Stomach (tissue), 9 donors: ENCODE data around the gene CCDC149. TPM values are rescaled to one million over a fixed set of nuclear protein-coding genes. Genes with fewer than 3 reads are reported as not detected.

Source experiments
- DNase-seq, 2 donors: peaks; one replicate each; pipeline versions ENCODE4 v3.0.0 to v3.0.0-alpha.2; 2013 to 2019
- H3K27ac ChIP-seq, 5 donors: fragments of 200-600 bp in 4 of 5; sonication (generic) in 4 of 5; one replicate each; pipeline ENCODE4 v1.5.1; 2013 to 2019; ENCODE audit warnings: mild to moderate bottlenecking in 1 of 5, moderate library complexity in 1 of 5
- H3K27me3 ChIP-seq, 3 donors: fragments of 200-600 bp; sonication (generic); one replicate each; pipeline ENCODE4 v1.5.1; 2017 to 2019; ENCODE audit warnings: mixed run types in 1 of 3
- H3K36me3 ChIP-seq, 4 donors: fragments of 200-600 bp; sonication (generic); 1 replicate in 3 of 4; 2 replicates in 1 of 4; pipeline ENCODE4 v1.5.1; 2016 to 2019
- H3K4me1 ChIP-seq, 4 donors: fragments of 200-600 bp; sonication (generic); one replicate each; pipeline ENCODE4 v1.5.1; 2016 to 2019
- H3K4me3 ChIP-seq, 4 donors: fragments of 200-600 bp; sonication (generic) in 3 of 4; one replicate each; pipeline ENCODE4 v1.5.1; 2016 to 2019; ENCODE audit warnings: mild to moderate bottlenecking in 1 of 4
- H3K9me3 ChIP-seq, 4 donors: fragments of 200-600 bp; sonication (generic); one replicate each; pipeline ENCODE4 v1.5.1; 2016 to 2019
- CTCF ChIP-seq, 7 experiments: fragments of 450-650 bp in 4 of 7; fragments of 200-600 bp in 3 of 7; sonication (generic) in 3 of 7; IDR thresholded peaks; one replicate each; pipeline ENCODE4 v1.5.1; 2016 to 2019; ENCODE audit warnings: antibody characterized with exemption in 7 of 7, control low read depth in 2 of 7, mild to moderate bottlenecking in 1 of 7
- EP300 ChIP-seq: sonication (generic); formaldehyde crosslinking; IDR thresholded peaks from one replicate; pipeline ENCODE4 v1.6.1; 2017; ENCODE audit warnings: antibody characterized with exemption
- POLR2A ChIP-seq, 4 donors: fragments of 450-650 bp; IDR thresholded peaks; one replicate each; pipeline ENCODE4 v1.6.1; 2016; ENCODE audit warnings: antibody characterized with exemption in 4 of 4, control low read depth in 2 of 4, mild to moderate bottlenecking in 1 of 4, moderate library complexity in 1 of 4
- POLR2AphosphoS5 ChIP-seq, 3 donors: sonication (generic); formaldehyde crosslinking; IDR thresholded peaks; one replicate each; pipeline ENCODE4 v1.6.1; 2016; ENCODE audit warnings: antibody characterized with exemption in 3 of 3
- WGBS, 5 donors: extraction: QIAGEN DNeasy Blood & Tissue Kit in 3 of 5; methylation state at CpG; one replicate each; pipeline versions ENCODE4 v1.1.5 to v1.1.7; 2013 to 2018; 5-methylcytosine and 5-hydroxymethylcytosine counted together
- intact Hi-C: fragments of 100-400 bp; cut with DNase I; formaldehyde crosslinking; loops from one replicate; pipeline ENCODE4 v1.15.1; 2023; ENCODE audit warnings: low total_unique reads
- polyA plus RNA-seq, 3 donors: library from polyadenylated mRNA; stranded (reverse); fragments of 200-250 nt; gene quantifications; one replicate each; pipeline ENCODE4 v1.2.3, GENCODE V29; 2013
- total RNA-seq, 5 donors: library from RNA; depleted of rRNA; stranded (reverse); fragments of >200 nt; gene quantifications; one replicate each; pipeline versions ENCODE4 v1.1.0 to v1.2.3, GENCODE V29; 2014 to 2016
- donor health status: healthy with polysubstance abuse.
- donor health status: Bipolar disorder and iron deficiency.
- donor health status: healthy.

The CCDC149 gene
- total and polyA plus RNA-seq, 8 donors = 7.0 to 70.6 (median 16.9) TPM

GRCh38 chr4:24896977-24897376, 15.9 kb downstream of the CCDC149 start:
- 85 to 94% (median 89%) methylated on average over 5 of the region's 5 CpGs for WGBS, 5 donors
- H3K27ac ChIP-seq = no peak overlapping the region

GRCh38 chr4:24896056-24896455, 16.8 kb downstream of the CCDC149 start:
- peaks cover 0 to 32% (median 19%) of the 10 kb centered on the region in 4 donors for H3K36me3 ChIP-seq
- intact Hi-C loops = no loop called here
- no peak overlapping the region for H3K27ac ChIP-seq
- 51 to 69% (median 55%) methylated on average over 3 of the region's 3 CpGs for WGBS, 5 donors
- peaks cover 0 to 18% (median 9%) of the 10 kb centered on the region in 4 donors for H3K4me1 ChIP-seq
- H3K9me3 ChIP-seq = no peaks in the 10 kb centered on the region
- no peaks in the 10 kb centered on the region for H3K27me3 ChIP-seq
- no peak for DNase-seq
- no peak overlapping the region for H3K4me3 ChIP-seq
- TF ChIP-seq POLR2A (IDR thresholded peaks at IDR 0.05) (no peak), POLR2AphosphoS5 (IDR thresholded peaks at IDR 0.05) (no peak), CTCF (IDR thresholded peaks at IDR 0.05) (no peak), EP300 (no peak)

More at GRCh38 chr4:24896977-24897376, 15.9 kb downstream of the CCDC149 start:
- H3K9me3 ChIP-seq = no peaks in the 10 kb centered on the region
- intact Hi-C loops = no loop called here
- no peak overlapping the region for H3K4me3 ChIP-seq
- H3K27me3 ChIP-seq = no peaks in the 10 kb centered on the region
- DNase-seq = no peak
- H3K4me1 ChIP-seq = peaks cover 0 to 18% (median 9%) of the 10 kb centered on the region in 4 donors
- peaks cover 0 to 23% (median 16%) of the 10 kb centered on the region in 4 donors for H3K36me3 ChIP-seq
- TF ChIP-seq POLR2AphosphoS5 (IDR thresholded peaks at IDR 0.05) = no peak
- no peak for TF ChIP-seq EP300
- TF ChIP-seq POLR2A (IDR thresholded peaks at IDR 0.05) = no peak
- TF ChIP-seq CTCF (IDR thresholded peaks at IDR 0.05) = no peak

DNA sequence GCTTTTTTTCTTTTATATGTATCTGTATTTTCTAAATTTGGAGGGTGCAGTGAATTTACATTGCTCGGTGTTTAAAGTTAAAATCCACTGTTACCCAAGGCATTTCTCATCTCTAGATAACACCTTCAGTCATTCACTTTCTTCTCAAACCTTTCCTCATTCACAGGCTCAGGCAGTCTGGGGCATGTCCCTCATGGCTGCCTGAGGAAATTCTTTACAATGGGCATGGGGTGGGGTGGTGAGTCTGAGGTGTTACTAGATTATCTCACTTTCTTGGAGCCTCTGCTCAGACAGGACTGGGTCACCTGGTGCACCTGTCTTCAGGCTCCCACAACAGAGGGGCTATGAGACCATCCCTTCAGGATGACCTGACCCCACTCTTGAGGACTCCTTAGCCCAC, 17.4 kb downstream of the CCDC149 start:
- WGBS, 5 donors = 30 to 100% (median 94%) methylated on average over 1 of the region's 1 CpG
- Histone ChIP-seq H3K9me3 (no peaks in the 10 kb centered on the region), H3K4me3 (no peak overlapping the region), H3K36me3 (peaks cover 0 to 38% (median 19%) of the 10 kb centered on the region in 4 donors), H3K27ac (no peak overlapping the region), H3K4me1 (peaks cover 0 to 18% (median 9%) of the 10 kb centered on the region in 4 donors), H3K27me3 (no peaks in the 10 kb centered on the region)
- intact Hi-C loops = no loop called here
- TF ChIP-seq CTCF (IDR thresholded peaks at IDR 0.05) (no peak), POLR2AphosphoS5 (IDR thresholded peaks at IDR 0.05) (no peak), EP300 (no peak), POLR2A (IDR thresholded peaks at IDR 0.05) (no peak)
- DNase-seq = no peak

- WGBS, 5 donors = 93 to 98% (median 95%) methylated on average over 9 of the region's 9 CpGs
- no peaks in the 10 kb centered on the region for H3K27me3 ChIP-seq
- peaks cover 0 to 42% (median 19%) of the 10 kb centered on the region in 4 donors for H3K36me3 ChIP-seq
- DNase-seq = no peak
- peaks cover 0 to 18% (median 9%) of the 10 kb centered on the region in 4 donors for H3K4me1 ChIP-seq
- H3K9me3 ChIP-seq = no peaks in the 10 kb centered on the region
- H3K4me3 ChIP-seq = no peak overlapping the region
- H3K27ac ChIP-seq = no peak overlapping the region
- intact Hi-C loops = no loop called here
- TF ChIP-seq POLR2AphosphoS5 (IDR thresholded peaks at IDR 0.05) (no peak), EP300 (no peak)
Observed at GRCh38 chr4:24894846-24895245, 18.0 kb downstream of the CCDC149 start.

- intact Hi-C loops = no loop called here
- peaks cover 0 to 42% (median 20%) of the 10 kb centered on the region in 4 donors for H3K36me3 ChIP-seq
- TF ChIP-seq POLR2AphosphoS5 (IDR thresholded peaks at IDR 0.05) = no peak
- TF ChIP-seq EP300 = no peak
- TF ChIP-seq POLR2A (IDR thresholded peaks at IDR 0.05) = no peak
- TF ChIP-seq CTCF (IDR thresholded peaks at IDR 0.05) = no peak
- H3K27me3 ChIP-seq = no peaks in the 10 kb centered on the region
- no peak overlapping the region for H3K4me3 ChIP-seq
- peaks cover 0 to 18% (median 9%) of the 10 kb centered on the region in 4 donors for H3K4me1 ChIP-seq
- WGBS, 5 donors = 74 to 96% (median 85%) methylated on average over 1 of the region's 1 CpG
- H3K9me3 ChIP-seq = no peaks in the 10 kb centered on the region
- H3K27ac ChIP-seq = no peak overlapping the region
- DNase-seq = no peak
Observed at GRCh38 chr4:24894243-24894642, 18.6 kb downstream of the CCDC149 start.
